HCT116 (cell line): ENCODE results near the gene LPCAT2. TPM values are rescaled to one million over a fixed set of nuclear protein-coding genes. Genes with fewer than 3 reads are reported as not detected.

ENCODE experiments used
- ATAC-seq: fragments of 200-7000 bp; cut with Tn5 transposase; 2 replicates; pipeline ENCODE4 v1.9.1; 2020; ENCODE audit warnings: mild to moderate bottlenecking, moderate library complexity
- BruUV-seq: library from RNA; stranded (reverse); fragments of 400-500 nt; replicated peaks from 2 replicates; lab custom pipeline; 2021; lab: Mats Ljungman, UMichigan
- CTCF ChIA-PET: fragments of 300-600 bp; sonication (Branson Sonifier 250); formaldehyde crosslinking; loops from one replicate; lab custom pipeline; 2021; ENCODE audit warnings: antibody characterized with exemption; lab: Charles Lee
- POLR2A ChIA-PET: fragments of 300-600, 350-600 bp; sonication (Branson Sonifier 250); formaldehyde crosslinking; loops from one replicate; lab custom pipeline; 2021; ENCODE audit warnings: antibody characterized with exemption; lab: Charles Lee
- RAD21 ChIA-PET, 2 experiments: fragments of 300-600 bp; sonication (Branson Sonifier 250); formaldehyde crosslinking; loops; one replicate each; lab custom pipeline; 2023; ENCODE audit warnings: low total read pairs in 2 of 2; ENCODE audit not compliant: uncharacterized antibody in 2 of 2, unreplicated experiment in 2 of 2, low non-redundant PET in 1 of 2; lab: Charles Lee
- DNase-seq: peaks from one replicate; pipeline ENCODE4 v3.0.0-alpha.2; 2010; ENCODE audit warnings: low read depth, low spot score
- H2AFZ ChIP-seq: fragments of 200-600 bp; shearing (Covaris generic), sonication (generic); 2 replicates; pipeline ENCODE4 v1.6.1; 2017; ENCODE audit warnings: low read depth, mixed run types, mixed read lengths, antibody characterized with exemption, low read length; ENCODE audit not compliant: poor library complexity, severe bottlenecking
- H3K27ac ChIP-seq: 2 replicates; pipeline ENCODE4 v1.5.1; 2012; ENCODE audit warnings: low read depth, low read length
- H3K27me3 ChIP-seq: fragments of 200-600 bp; sonication (generic); 2 replicates; pipeline ENCODE4 v1.6.1; 2016; ENCODE audit warnings: mixed run types, low read length, mixed read lengths; ENCODE audit not compliant: insufficient read depth
- H3K36me3 ChIP-seq, 2 experiments: fragments of 200-500 bp in 1 of 2; fragments of 200-600 bp in 1 of 2; sonication (Bioruptor generic) in 1 of 2; sonication (generic) in 1 of 2; 2 replicates each; pipeline versions ENCODE4 v1.5.1 to v1.6.1; 2014 to 2016; ENCODE audit warnings: low read length in 2 of 2, inconsistent platforms in 1 of 2, mixed read lengths in 1 of 2, mixed run types in 1 of 2; ENCODE audit not compliant: insufficient read depth in 2 of 2, control insufficient read depth in 1 of 2
- H3K4me1 ChIP-seq, 2 experiments: fragments of 200-600 bp in 1 of 2; sonication (generic) in 1 of 2; 2 replicates each; pipeline versions ENCODE4 v1.5.1 to v1.6.1; 2012 to 2017; ENCODE audit warnings: low read length in 2 of 2, inconsistent platforms in 1 of 2, mild to moderate bottlenecking in 1 of 2, mixed read lengths in 1 of 2, mixed run types in 1 of 2, moderate library complexity in 1 of 2; ENCODE audit not compliant: insufficient read depth in 2 of 2, control insufficient read depth in 1 of 2
- H3K4me2 ChIP-seq: fragments of 200-600 bp; sonication (generic); 2 replicates; pipeline ENCODE4 v1.6.1; 2017; ENCODE audit warnings: mixed run types, low read length, mixed read lengths
- H3K4me3 ChIP-seq, 2 experiments: fragments of 200-600 bp in 1 of 2; sonication (generic) in 1 of 2; replicated peaks in 1 of 2; 2 replicates each; pipeline ENCODE4 v1.5.1; 2011 to 2016; ENCODE audit warnings: low read length in 2 of 2, control low read depth in 1 of 2, low read depth in 1 of 2, mild to moderate bottlenecking in 1 of 2, mixed read lengths in 1 of 2, mixed run types in 1 of 2
- H3K79me2 ChIP-seq: fragments of 200-600 bp; sonication (generic); 2 replicates; pipeline ENCODE4 v1.6.1; 2017; ENCODE audit warnings: mild to moderate bottlenecking, mixed run types, low read length, moderate library complexity, mixed read lengths; ENCODE audit not compliant: insufficient read depth
- H3K9ac ChIP-seq: fragments of 200-600 bp; sonication (generic); 2 replicates; pipeline ENCODE4 v1.6.1; 2016; ENCODE audit warnings: low read length, mixed read lengths
- H3K9me2 ChIP-seq: fragments of 200-600 bp; sonication (generic), shearing (Covaris generic); 2 replicates; pipeline ENCODE4 v1.6.1; 2017; ENCODE audit warnings: mixed run types, mild to moderate bottlenecking, moderate library complexity; ENCODE audit not compliant: insufficient read depth
- H3K9me3 ChIP-seq, 2 experiments: fragments of 200-500 bp in 1 of 2; fragments of 200-600 bp in 1 of 2; sonication (Bioruptor generic) in 1 of 2; sonication (generic) in 1 of 2; 2 replicates each; pipeline ENCODE4 v1.6.1; 2014 to 2017; ENCODE audit warnings: low read length in 2 of 2, mixed read lengths in 2 of 2, inconsistent platforms in 1 of 2, low read depth in 1 of 2, mild to moderate bottlenecking in 1 of 2, mixed run types in 1 of 2, moderate library complexity in 1 of 2; ENCODE audit not compliant: control insufficient read depth in 1 of 2, insufficient read depth in 1 of 2
- H4K20me1 ChIP-seq: fragments of 200-600 bp; sonication (generic), shearing (Covaris generic); 2 replicates; pipeline ENCODE4 v1.6.1; 2017; ENCODE audit warnings: mixed run types, mild to moderate bottlenecking, moderate library complexity; ENCODE audit not compliant: insufficient read depth
- EZH2phosphoT487 ChIP-seq: fragments of 200-600 bp; IDR thresholded peaks from 2 replicates; pipeline ENCODE4 v1.6.1; 2018; ENCODE audit warnings: antibody characterized with exemption, borderline replicate concordance
- POLR2A ChIP-seq: IDR thresholded peaks from 2 replicates; pipeline ENCODE4 v1.7.0; 2011; ENCODE audit warnings: borderline replicate concordance; ENCODE audit not compliant: insufficient read depth, insufficient read length; ENCODE audit errors: extremely low read depth
- POLR2AphosphoS5 ChIP-seq: IDR thresholded peaks from 2 replicates; pipeline ENCODE4 v1.6.1; 2011; ENCODE audit warnings: mild to moderate bottlenecking, low read depth, low read length, moderate library complexity
- REST ChIP-seq: IDR thresholded peaks from 2 replicates; pipeline ENCODE4 v1.6.1; 2012; ENCODE audit warnings: low read depth
- SRF ChIP-seq: IDR thresholded peaks from 2 replicates; pipeline ENCODE4 v1.6.1; 2012; ENCODE audit warnings: low read depth
- YY1 ChIP-seq: IDR thresholded peaks from 2 replicates; pipeline ENCODE4 v1.6.1; 2011; ENCODE audit warnings: low read length, low read depth, moderate library complexity, mild to moderate bottlenecking; ENCODE audit not compliant: insufficient replicate concordance; ENCODE audit errors: extremely low read depth
- ZFX ChIP-seq: fragments of 450-650 bp; IDR thresholded peaks from 2 replicates; pipeline ENCODE4 v1.6.1; 2017
- ZNF274 ChIP-seq: fragments of 200-500 bp; sonication (Bioruptor generic); IDR thresholded peaks from 2 replicates; pipeline ENCODE4 v1.6.1; 2014; ENCODE audit warnings: mild to moderate bottlenecking, low read depth, low read length, inconsistent platforms
- intact Hi-C: fragments of 100-400 bp; cut with micrococcal nuclease; formaldehyde crosslinking; loops from 2 replicates; pipeline ENCODE4 v1.10.0; 2022
- total RNA-seq: library from RNA; stranded (reverse); gene quantifications from one replicate; pipeline ENCODE4 v1.2.1, GENCODE V29; 2021; ENCODE audit not compliant: unreplicated experiment
- TF ChIP-seq, protein P1 (sequence below): IDR thresholded peaks from 2 replicates; pipeline ENCODE4 v1.6.1; 2012

The LPCAT2 gene
- total RNA-seq, 1 experiment from 2014 or later, result 13.1 TPM

- POLR2A ChIA-PET, result no interaction called here
- BruUV-seq, result no TSS peak
- H3K4me1 ChIP-seq, result no peaks in the 10 kb centered on the region
Measured at GRCh38 chr16:55532227-55532626, 23.4 kb downstream of the LPCAT2 start.

DNA sequence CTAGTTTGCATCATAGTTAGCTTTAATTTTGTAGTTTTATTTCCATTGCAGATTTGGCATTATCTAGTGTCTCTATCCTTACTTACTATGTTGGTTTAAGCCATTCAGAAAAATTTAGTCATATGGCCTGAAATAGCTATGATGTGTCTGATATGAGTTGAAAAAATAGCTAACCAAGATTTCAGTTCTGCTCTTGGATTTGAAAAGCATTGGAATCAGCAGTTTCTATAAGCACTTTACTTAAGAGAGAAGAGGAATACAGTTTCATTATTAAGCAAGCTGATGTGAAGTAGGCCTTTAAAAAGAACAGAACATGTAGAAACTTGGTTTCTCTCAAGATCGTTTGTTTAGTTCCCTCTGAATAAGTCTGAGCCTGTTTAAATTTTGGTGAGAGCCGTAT lies 25.9 kb downstream of the LPCAT2 start:
- no peaks in the 10 kb centered on the region for H3K27me3 ChIP-seq
- no peak overlapping the region for H2AFZ ChIP-seq
- H3K36me3 ChIP-seq, result peaks cover 0 to 3% of the 10 kb centered on the region in 2 experiments; a peak in 1 of 4 replicates
- no peaks in the 10 kb centered on the region for H3K79me2 ChIP-seq
- intact Hi-C loops, result no loop called here
- BruUV-seq, result no TSS peak
- no peaks in the 10 kb centered on the region for H3K9me3 ChIP-seq
- no peak for DNase-seq
- TF ChIP-seq YY1 (no peak), ZFX (no peak), REST (no peak)
- H3K4me1 ChIP-seq, result no peaks in the 10 kb centered on the region
- POLR2A ChIA-PET, result no interaction called here
- RAD21 ChIA-PET, result no interaction called here
- H3K4me2 ChIP-seq, result no peak overlapping the region
- no peaks in the 10 kb centered on the region for H4K20me1 ChIP-seq
- H3K27ac ChIP-seq, result no peak overlapping the region
- ATAC-seq, result no peak
- H3K9ac ChIP-seq, result no peak overlapping the region
- CTCF ChIA-PET, result no interaction called here
- H3K4me3 ChIP-seq, result no peak overlapping the region
- no peaks in the 10 kb centered on the region for H3K9me2 ChIP-seq

More at GRCh38 chr16:55532227-55532626, 23.4 kb downstream of the LPCAT2 start:
- DNase-seq, result no peak
- no peaks in the 10 kb centered on the region for H3K9me3 ChIP-seq
- no peaks in the 10 kb centered on the region for H3K27me3 ChIP-seq
- intact Hi-C loops, result no loop called here
- no peak overlapping the region for H3K4me2 ChIP-seq
- H3K27ac ChIP-seq, result no peak overlapping the region
- H2AFZ ChIP-seq, result no peak overlapping the region
- TF ChIP-seq POLR2AphosphoS5 (no peak), EZH2phosphoT487 (no peak), ZNF274 (no peak), POLR2A (no peak), SRF (no peak), YY1 (no peak)
- TF ChIP-seq, protein P1, sequence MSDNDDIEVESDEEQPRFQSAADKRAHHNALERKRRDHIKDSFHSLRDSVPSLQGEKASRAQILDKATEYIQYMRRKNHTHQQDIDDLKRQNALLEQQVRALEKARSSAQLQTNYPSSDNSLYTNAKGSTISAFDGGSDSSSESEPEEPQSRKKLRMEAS, result no peak
- TF ChIP-seq, all 23 proteins: peak for 0
- Histone ChIP-seq H3K9ac (no peak overlapping the region), H3K36me3 (peaks cover 0 to 3% of the 10 kb centered on the region in 2 experiments; a peak in 1 of 4 replicates), H3K79me2 (no peaks in the 10 kb centered on the region), H4K20me1 (no peaks in the 10 kb centered on the region), H3K9me2 (no peaks in the 10 kb centered on the region), H3K4me3 (no peak overlapping the region)
- ATAC-seq, result no peak
- RAD21 ChIA-PET, result no interaction called here
- CTCF ChIA-PET, result interaction anchor here (1.0 kb wide), 1 partner anchor 67 kb away, joined by 3 read pairs; no protein-coding TSS in a partner anchor
